Right atrium auricular region (tissue), 2 donors: ENCODE measurements around the gene RAPGEF2. TPM values are rescaled to one million over a fixed set of nuclear protein-coding genes. Genes with fewer than 3 reads are reported as not detected.

Experiments used
- DNase-seq: peaks from one replicate; pipeline ENCODE4 v3.0.0-alpha.2; 2019; ENCODE audit warnings: low spot score
- H3K27ac ChIP-seq, 2 donors: fragments of 200-600 bp; sonication (generic); 1 replicate in 1 of 2; 2 replicates in 1 of 2; pipeline ENCODE4 v1.5.1; 2016 to 2019
- H3K27me3 ChIP-seq, 2 donors: fragments of 200-600 bp; sonication (generic); one replicate each; pipeline versions ENCODE4 v1.5.1 to v1.6.0; 2017 to 2019
- H3K36me3 ChIP-seq: fragments of 200-600 bp; sonication (generic); one replicate; pipeline ENCODE4 v1.5.1; 2016
- H3K4me1 ChIP-seq, 2 donors: fragments of 200-600 bp; sonication (generic); one replicate each; pipeline versions ENCODE4 v1.5.1 to v1.6.0; 2017 to 2019
- H3K4me3 ChIP-seq, 2 donors: fragments of 200-600 bp; sonication (generic); 1 replicate in 1 of 2; 2 replicates in 1 of 2; pipeline ENCODE4 v1.5.1; 2017 to 2019; ENCODE audit warnings: mild to moderate bottlenecking in 1 of 2, moderate library complexity in 1 of 2
- H3K9me3 ChIP-seq, 2 donors: fragments of 200-600 bp; sonication (generic); one replicate each; pipeline ENCODE4 v1.5.1; 2019
- total RNA-seq, 2 donors: library from RNA; depleted of rRNA; stranded (reverse); fragments of >200 nt; gene quantifications; one replicate each; pipeline ENCODE4 v1.1.0, GENCODE V29; 2016
- TF ChIP-seq, protein P1 (sequence below), 2 donors: fragments of 200-600 bp; sonication (generic); IDR thresholded peaks; one replicate each; pipeline ENCODE4 v1.5.1; 2019; ENCODE audit warnings: antibody characterized with exemption in 2 of 2

The RAPGEF2 gene
- total RNA-seq, 2 donors from 2014 or later: 49.8 to 51.5 TPM

DNA sequence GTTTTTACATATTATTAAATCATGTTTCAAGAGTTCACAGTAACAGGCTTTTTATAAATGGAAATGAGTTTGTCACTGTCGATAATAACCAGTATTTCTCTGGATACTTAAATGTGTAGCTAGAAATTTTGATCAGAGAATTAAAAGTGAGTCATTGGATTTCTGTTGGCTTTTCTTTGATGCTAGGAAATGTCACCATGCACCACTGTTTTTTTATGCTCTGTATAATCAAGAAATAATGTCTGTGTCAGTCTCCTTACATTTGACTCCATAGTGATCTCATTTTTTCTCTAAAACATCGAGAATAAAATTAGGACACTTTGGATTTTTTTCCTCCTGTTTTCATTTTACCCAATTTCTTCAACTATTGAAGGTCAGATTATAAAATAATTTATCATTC, 234.2 kb downstream of the RAPGEF2 start:
- no peaks in the 10 kb centered on the region for H3K9me3 ChIP-seq
- peaks cover 0 to 7% of the 10 kb centered on the region in 2 donors for H3K4me1 ChIP-seq
- peaks cover 47% of the 10 kb centered on the region for H3K36me3 ChIP-seq
- no peak for DNase-seq
- H3K27me3 ChIP-seq: no peaks in the 10 kb centered on the region
- TF ChIP-seq, protein P1, sequence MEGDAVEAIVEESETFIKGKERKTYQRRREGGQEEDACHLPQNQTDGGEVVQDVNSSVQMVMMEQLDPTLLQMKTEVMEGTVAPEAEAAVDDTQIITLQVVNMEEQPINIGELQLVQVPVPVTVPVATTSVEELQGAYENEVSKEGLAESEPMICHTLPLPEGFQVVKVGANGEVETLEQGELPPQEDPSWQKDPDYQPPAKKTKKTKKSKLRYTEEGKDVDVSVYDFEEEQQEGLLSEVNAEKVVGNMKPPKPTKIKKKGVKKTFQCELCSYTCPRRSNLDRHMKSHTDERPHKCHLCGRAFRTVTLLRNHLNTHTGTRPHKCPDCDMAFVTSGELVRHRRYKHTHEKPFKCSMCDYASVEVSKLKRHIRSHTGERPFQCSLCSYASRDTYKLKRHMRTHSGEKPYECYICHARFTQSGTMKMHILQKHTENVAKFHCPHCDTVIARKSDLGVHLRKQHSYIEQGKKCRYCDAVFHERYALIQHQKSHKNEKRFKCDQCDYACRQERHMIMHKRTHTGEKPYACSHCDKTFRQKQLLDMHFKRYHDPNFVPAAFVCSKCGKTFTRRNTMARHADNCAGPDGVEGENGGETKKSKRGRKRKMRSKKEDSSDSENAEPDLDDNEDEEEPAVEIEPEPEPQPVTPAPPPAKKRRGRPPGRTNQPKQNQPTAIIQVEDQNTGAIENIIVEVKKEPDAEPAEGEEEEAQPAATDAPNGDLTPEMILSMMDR (IDR thresholded peaks at IDR 0.05): no peak
- H3K4me3 ChIP-seq: no peak overlapping the region
- H3K27ac ChIP-seq: no peak overlapping the region

DNA sequence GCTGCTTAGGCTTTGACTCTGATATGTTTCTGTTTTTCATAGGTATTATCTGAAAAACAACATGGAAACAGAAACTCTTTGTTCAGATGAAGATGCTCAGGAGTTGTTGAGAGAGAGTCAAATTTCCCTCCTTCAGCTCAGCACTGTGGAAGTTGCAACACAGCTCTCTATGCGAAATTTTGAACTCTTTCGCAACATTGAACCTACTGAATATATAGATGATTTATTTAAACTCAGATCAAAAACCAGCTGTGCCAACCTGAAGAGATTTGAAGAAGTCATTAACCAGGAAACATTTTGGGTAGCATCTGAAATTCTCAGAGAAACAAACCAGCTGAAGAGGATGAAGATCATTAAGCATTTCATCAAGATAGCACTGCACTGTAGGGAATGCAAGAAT, 238.6 kb downstream of the RAPGEF2 start:
- TF ChIP-seq, protein P1 (IDR thresholded peaks at IDR 0.05): no peak
- Histone ChIP-seq H3K27me3 (no peaks in the 10 kb centered on the region), H3K4me3 (no peak overlapping the region), H3K4me1 (peaks cover 0 to 12% of the 10 kb centered on the region in 2 donors), H3K36me3 (peaks cover 72% of the 10 kb centered on the region), H3K27ac (no peak overlapping the region), H3K9me3 (no peaks in the 10 kb centered on the region)
- no peak for DNase-seq

DNA sequence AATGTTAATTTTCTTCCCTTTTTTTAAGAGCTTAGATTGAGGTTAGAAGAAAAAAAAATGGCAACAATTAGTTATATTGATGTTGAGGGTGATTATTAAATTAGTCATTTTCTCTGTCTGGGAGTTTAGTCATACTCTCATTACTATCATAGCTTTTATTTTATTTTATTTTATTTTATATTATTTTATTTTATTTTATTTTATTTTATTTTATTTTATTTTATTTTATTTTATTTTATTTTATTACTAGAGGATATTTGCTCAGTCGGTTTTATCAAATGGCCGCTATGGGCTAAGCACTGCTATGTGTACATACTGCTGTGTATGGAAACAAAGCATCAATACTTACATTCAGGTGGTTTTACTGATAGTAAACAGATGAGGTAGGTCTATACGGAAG, 239.5 kb downstream of the RAPGEF2 start:
- TF ChIP-seq, protein P1 (IDR thresholded peaks at IDR 0.05): no peak
- peaks cover 0 to 12% of the 10 kb centered on the region in 2 donors for H3K4me1 ChIP-seq
- H3K36me3 ChIP-seq: peaks cover 81% of the 10 kb centered on the region
- H3K9me3 ChIP-seq: no peaks in the 10 kb centered on the region
- no peaks in the 10 kb centered on the region for H3K27me3 ChIP-seq
- H3K4me3 ChIP-seq: no peak overlapping the region
- no peak overlapping the region for H3K27ac ChIP-seq
- DNase-seq: no peak

DNA sequence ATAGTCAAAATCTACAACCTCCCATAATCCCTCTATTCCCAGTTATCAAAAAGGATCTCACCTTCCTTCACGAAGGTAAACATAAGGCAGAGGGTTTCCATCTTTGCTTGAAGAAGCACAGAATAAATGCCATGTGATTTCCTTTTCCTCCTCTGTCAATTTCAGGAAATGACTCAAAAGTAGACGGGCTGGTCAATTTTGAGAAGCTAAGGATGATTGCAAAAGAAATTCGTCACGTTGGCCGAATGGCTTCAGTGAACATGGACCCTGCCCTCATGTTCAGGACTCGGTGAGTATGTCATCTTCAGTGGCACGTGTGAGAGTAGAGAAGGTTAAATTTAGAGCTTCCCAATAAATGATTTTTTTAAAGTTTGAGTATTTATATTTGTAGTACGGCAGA, 240.2 kb downstream of the RAPGEF2 start:
- DNase-seq: no peak
- peaks cover 0 to 12% of the 10 kb centered on the region in 2 donors for H3K4me1 ChIP-seq
- TF ChIP-seq, protein P1 (IDR thresholded peaks at IDR 0.05): no peak
- no peaks in the 10 kb centered on the region for H3K27me3 ChIP-seq
- H3K36me3 ChIP-seq: peaks cover 88% of the 10 kb centered on the region
- no peak overlapping the region for H3K27ac ChIP-seq
- no peak overlapping the region for H3K4me3 ChIP-seq
- H3K9me3 ChIP-seq: no peaks in the 10 kb centered on the region

DNA sequence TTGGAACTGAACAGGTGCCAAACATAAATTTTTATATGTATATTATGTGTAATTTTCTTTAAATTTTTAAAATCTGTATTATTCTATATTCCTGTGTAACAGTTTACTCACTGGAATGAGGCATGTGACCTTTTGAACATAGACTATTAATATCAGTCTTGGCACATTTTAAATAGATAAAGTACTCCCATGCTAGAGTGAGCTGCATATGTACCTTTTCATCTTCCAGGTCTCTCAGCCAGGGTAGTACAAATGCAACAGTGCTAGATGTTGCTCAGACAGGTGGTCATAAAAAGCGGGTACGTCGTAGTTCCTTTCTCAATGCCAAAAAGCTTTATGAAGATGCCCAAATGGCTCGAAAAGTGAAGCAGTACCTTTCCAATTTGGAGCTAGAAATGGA, 242.0 kb downstream of the RAPGEF2 start:
- TF ChIP-seq, protein P1 (IDR thresholded peaks at IDR 0.05): no peak
- Histone ChIP-seq H3K27ac (no peak overlapping the region), H3K4me3 (no peak overlapping the region), H3K9me3 (no peaks in the 10 kb centered on the region), H3K36me3 (peaks cover 89% of the 10 kb centered on the region), H3K4me1 (peaks cover 0 to 12% of the 10 kb centered on the region in 2 donors), H3K27me3 (no peaks in the 10 kb centered on the region)
- DNase-seq: no peak

DNA sequence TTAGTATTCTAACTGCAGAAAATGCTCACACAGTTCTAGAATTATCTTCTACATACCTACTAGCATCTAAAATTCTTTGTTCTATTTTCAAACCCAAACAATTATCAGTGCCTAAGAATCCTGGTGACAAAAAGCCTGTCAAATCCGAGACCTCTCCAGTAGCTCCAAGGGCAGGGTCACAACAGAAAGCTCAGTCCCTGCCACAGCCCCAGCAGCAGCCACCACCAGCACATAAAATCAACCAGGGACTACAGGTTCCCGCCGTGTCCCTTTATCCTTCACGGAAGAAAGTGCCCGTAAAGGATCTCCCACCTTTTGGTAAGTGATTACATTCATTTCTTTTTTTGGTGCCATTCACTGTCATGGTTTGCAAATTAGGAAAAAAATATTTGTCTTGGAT, 243.8 kb downstream of the RAPGEF2 start:
- Histone ChIP-seq H3K27ac (no peak overlapping the region), H3K27me3 (no peaks in the 10 kb centered on the region), H3K4me3 (no peak overlapping the region), H3K9me3 (no peaks in the 10 kb centered on the region), H3K4me1 (peaks cover 0 to 12% of the 10 kb centered on the region in 2 donors), H3K36me3 (peaks cover 93% of the 10 kb centered on the region)
- no peak for DNase-seq
- TF ChIP-seq, protein P1 (IDR thresholded peaks at IDR 0.05): no peak
